Heart left ventricle (tissue), 16 donors: Measurements from ENCODE around the gene KRT77. TPM values are rescaled to one million over a fixed set of nuclear protein-coding genes. Genes with fewer than 3 reads are reported as not detected.

Experiments
- ATAC-seq, 4 donors: fragments of 200-7000 bp; cut with Tn5 transposase; one replicate each; pipeline ENCODE4 v1.9.1; 2020 to 2022; ENCODE audit warnings: moderate library complexity in 4 of 4, mild to moderate bottlenecking in 3 of 4, moderate number of reproducible peaks in 1 of 4
- DNase-seq, 5 donors: peaks; one replicate each; pipeline ENCODE4 v3.0.0-alpha.2; 2020
- H3K27ac ChIP-seq, 12 donors: fragments of 200-600 bp; sonication (generic) in 4 of 12; one replicate each; pipeline versions ENCODE4 v1.5.0 to v1.8.0; 2016 to 2022; ENCODE audit warnings: mild to moderate bottlenecking in 2 of 12
- H3K27me3 ChIP-seq, 9 donors: fragments of 200-600 bp; sonication (generic) in 2 of 9; one replicate each; pipeline versions ENCODE4 v1.5.1 to v1.8.0; 2016 to 2022; ENCODE audit warnings: mild to moderate bottlenecking in 3 of 9
- H3K36me3 ChIP-seq, 9 donors: fragments of 200-600 bp; sonication (generic) in 2 of 9; one replicate each; pipeline versions ENCODE4 v1.5.0 to v1.8.0; 2018 to 2022; ENCODE audit warnings: mild to moderate bottlenecking in 2 of 9
- H3K4me1 ChIP-seq, 12 donors: fragments of 200-600 bp; sonication (generic) in 4 of 12; one replicate each; pipeline versions ENCODE4 v1.5.0 to v1.8.0; 2016 to 2022; ENCODE audit warnings: mild to moderate bottlenecking in 3 of 12
- H3K4me3 ChIP-seq, 12 donors: fragments of 200-600 bp; sonication (generic) in 4 of 12; one replicate each; pipeline versions ENCODE4 v1.5.0 to v1.8.0; 2017 to 2022; ENCODE audit warnings: mild to moderate bottlenecking in 9 of 12, moderate library complexity in 4 of 12
- H3K9me3 ChIP-seq, 12 donors: fragments of 200-600 bp; sonication (generic) in 4 of 12; one replicate each; pipeline versions ENCODE4 v1.5.0 to v1.8.0; 2016 to 2022; ENCODE audit warnings: mild to moderate bottlenecking in 1 of 12
- CTCF ChIP-seq, 12 donors: fragments of 200-600 bp; sonication (generic) in 4 of 12; IDR thresholded peaks; one replicate each; pipeline versions ENCODE4 v1.5.0 to v1.8.0; 2018 to 2022; ENCODE audit warnings: antibody characterized with exemption in 12 of 12, mild to moderate bottlenecking in 5 of 12
- POLR2A ChIP-seq, 2 donors: fragments of 450-650 bp; IDR thresholded peaks; one replicate each; pipeline ENCODE4 v1.6.1; 2017; ENCODE audit warnings: antibody characterized with exemption in 2 of 2, mild to moderate bottlenecking in 2 of 2, moderate library complexity in 2 of 2
- whole genome bisulfite sequencing, 4 donors: extraction: QIAGEN DNeasy Blood & Tissue Kit in 2 of 4; methylation state at CpG; one replicate each; pipeline versions ENCODE4 v1.1.5 to v1.1.7; 2013 to 2018; 5-methylcytosine and 5-hydroxymethylcytosine counted together
- intact Hi-C, 10 donors: fragments of 100-400 bp; cut with DNase I; formaldehyde crosslinking; loops; one replicate each; pipeline versions ENCODE4 v1.11.1 to v1.14.2; 2022
- polyA plus RNA-seq, 2 donors: library from polyadenylated mRNA; stranded (reverse); fragments of 200-250 nt; gene quantifications; one replicate each; pipeline ENCODE4 v1.2.3, GENCODE V29; 2013
- total RNA-seq, 9 donors: library from RNA; depleted of rRNA in 2 of 9; stranded (reverse); fragments of >200 nt in 2 of 9; fragmentation: NEBNext Ultra II Directional in 3 of 9; extraction: Animal tissue kit (Norgen Biotek cat#: 25700) in 3 of 9; gene quantifications; one replicate each; pipeline versions ENCODE4 v1.1.0 to v1.2.4, GENCODE V29; 2016 to 2023
- donor health status: ischemic (EF 13 %, LVEDD 7.1; RV severe dilation, severe dysfunction).
- donor health status: healthy with polysubstance abuse.
- donor health status: DM: no; HTN: yes; CAD: no.
- donor health status: DM: no; HTN: no; CAD: no.
- donor health status: ischemic (EF 25% LVEDD 6.9; RV normal size, moderate dysfunction).
- donor health status: ischemic (EF 25% LVEDD 5.7; RV mildly dilated, moderate dysfunction).
- donor health status: healthy.
- donor health status: DM: yes; HTN: yes; CAD: no.
- donor health status: ischemic (EF 35%, LVEDD 5.7; RV mildly dilated, moderate dysfunction).
- donor health status: nonischemic (EF 11% LVEDD 7.7; RV severe dilation, severe dysfunction).
- donor health status: DM: yes; HTN: yes; CAD: no.
- donor health status: PGD.
- donor health status: ischemic (EF 29% LVEDD 5.4; RV normal size, mild dysfunction).
- donor health status: nonischemic (EF 23%, LVEDD 6.1; RV moderate dilation, normal function).

The KRT77 gene
- total and polyA plus RNA-seq, 11 donors, result not detected

GRCh38 chr12:52742196-52742580, 38.9 kb upstream of the KRT77 start:
- DNase-seq, result no peak
- intact Hi-C loops, result no loop called here
- H3K9me3 ChIP-seq, result no peaks in the 10 kb centered on the region
- no peak for TF ChIP-seq POLR2A (IDR thresholded peaks at IDR 0.05)
- no peak for TF ChIP-seq CTCF (IDR thresholded peaks at IDR 0.05)
- H3K36me3 ChIP-seq, result no peaks in the 10 kb centered on the region
- H3K27ac ChIP-seq, result no peak overlapping the region
- peak in 1 of 4 donors; percentile 20 for ATAC-seq
- no peaks in the 10 kb centered on the region for H3K4me1 ChIP-seq
- H3K4me3 ChIP-seq, result no peak overlapping the region
- 67 to 74% (median 73%) methylated on average over 4 to 7 of the region's 7 CpGs; no CpG with 5 or more reads in 1 of the 4 donors for WGBS, 4 donors
- H3K27me3 ChIP-seq, result peaks cover 0 to 31% (median 0%) of the 10 kb centered on the region in 9 donors

- intact Hi-C loops, result no loop called here
- Histone ChIP-seq H3K36me3 (no peaks in the 10 kb centered on the region), H3K9me3 (no peaks in the 10 kb centered on the region), H3K4me3 (no peak overlapping the region), H3K27me3 (peaks cover 0 to 28% (median 0%) of the 10 kb centered on the region in 9 donors), H3K27ac (no peak overlapping the region), H3K4me1 (no peaks in the 10 kb centered on the region)
- no peak for TF ChIP-seq POLR2A (IDR thresholded peaks at IDR 0.05)
- no peak for TF ChIP-seq CTCF (IDR thresholded peaks at IDR 0.05)
- 11 to 16% (median 14%) methylated on average over 13 to 16 of the region's 16 CpGs for WGBS, 4 donors
- ATAC-seq (peak in 2 of 4 donors; percentile 53 to 71), DNase-seq (peak in 3 of 5 donors; percentile 45 to 56 (median 55))
These were observed 38.3 kb upstream of the KRT77 start for GRCh38 chr12:52741375-52742195.

GRCh38 chr12:52740584-52740983, 37.3 kb upstream of the KRT77 start:
- DNase-seq (no peak), ATAC-seq (no peak)
- no peaks in the 10 kb centered on the region for H3K9me3 ChIP-seq
- TF ChIP-seq POLR2A (IDR thresholded peaks at IDR 0.05) (no peak), CTCF (IDR thresholded peaks at IDR 0.05) (no peak)
- H3K36me3 ChIP-seq, result no peaks in the 10 kb centered on the region
- no peak overlapping the region for H3K4me3 ChIP-seq
- H3K27me3 ChIP-seq, result peaks cover 0 to 33% (median 0%) of the 10 kb centered on the region in 9 donors
- no peaks in the 10 kb centered on the region for H3K4me1 ChIP-seq
- H3K27ac ChIP-seq, result no peak overlapping the region
- intact Hi-C loops, result no loop called here

DNA sequence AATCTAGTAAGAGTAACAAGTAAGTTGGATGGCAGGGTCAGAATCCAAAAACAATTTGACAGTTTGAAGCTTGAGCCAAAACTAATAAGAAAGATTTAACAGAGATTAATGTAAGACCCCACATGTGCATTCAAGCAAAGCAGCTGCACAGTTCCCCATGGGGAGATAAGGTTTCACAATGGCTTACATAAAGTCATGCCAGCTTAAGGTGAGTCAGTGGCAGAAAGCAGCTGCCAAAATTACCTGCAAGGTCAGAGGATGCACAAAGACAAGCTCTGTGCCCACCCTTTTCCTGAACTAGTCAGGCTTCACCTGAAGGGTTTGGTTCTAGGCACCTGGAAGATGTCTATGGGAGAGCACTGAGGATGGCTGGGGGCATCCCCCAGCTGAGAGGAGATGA, 36.6 kb upstream of the KRT77 start:
- H3K27ac ChIP-seq, result no peak overlapping the region
- intact Hi-C loops, result no loop called here
- no peak for TF ChIP-seq POLR2A (IDR thresholded peaks at IDR 0.05)
- TF ChIP-seq CTCF (IDR thresholded peaks at IDR 0.05), result no peak
- H3K27me3 ChIP-seq, result peaks cover 0 to 36% (median 0%) of the 10 kb centered on the region in 9 donors
- H3K4me3 ChIP-seq, result no peak overlapping the region
- no peaks in the 10 kb centered on the region for H3K9me3 ChIP-seq
- no peaks in the 10 kb centered on the region for H3K36me3 ChIP-seq
- DNase-seq (no peak), ATAC-seq (no peak)
- H3K4me1 ChIP-seq, result no peaks in the 10 kb centered on the region
